GM12865 (cell line): ENCODE results near the gene MAGI2.

Source experiments
- DNase-seq: peaks from one replicate; pipeline ENCODE4 v3.0.0; 2010; ENCODE audit warnings: low read depth
- H3K4me3 ChIP-seq: 2 replicates; pipeline ENCODE4 v1.5.1; 2011; ENCODE audit warnings: mild to moderate bottlenecking, low read depth, low read length, control low read depth
- TF ChIP-seq, protein P1 (sequence below): IDR thresholded peaks from 2 replicates; pipeline ENCODE4 v1.5.1; 2011; ENCODE audit warnings: low read length, control low read depth, low read depth, inconsistent platforms; ENCODE audit not compliant: insufficient read depth; ENCODE audit errors: missing control alignments

The MAGI2 gene

DNA sequence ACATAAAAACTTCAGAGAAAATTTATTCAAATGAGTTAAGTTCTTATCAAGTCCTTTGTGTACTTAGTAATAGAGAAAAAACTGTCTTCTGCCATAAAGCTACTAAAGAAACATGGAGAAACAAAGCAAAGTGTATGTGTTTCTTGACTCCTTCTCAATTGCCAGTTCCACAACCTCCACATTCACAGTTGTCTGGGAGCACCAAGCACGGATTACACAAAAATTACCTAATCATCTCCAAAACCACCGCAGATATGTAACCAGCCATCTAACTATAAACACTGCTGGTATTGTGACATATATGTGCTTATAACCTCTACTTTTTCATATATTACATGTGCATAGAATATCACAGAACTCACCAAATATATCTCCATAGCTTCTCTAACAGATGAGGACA lies 23.1 kb downstream of the MAGI2 start:
- H3K4me3 ChIP-seq: no peak overlapping the region
- DNase-seq: no peak
- TF ChIP-seq, protein P1, sequence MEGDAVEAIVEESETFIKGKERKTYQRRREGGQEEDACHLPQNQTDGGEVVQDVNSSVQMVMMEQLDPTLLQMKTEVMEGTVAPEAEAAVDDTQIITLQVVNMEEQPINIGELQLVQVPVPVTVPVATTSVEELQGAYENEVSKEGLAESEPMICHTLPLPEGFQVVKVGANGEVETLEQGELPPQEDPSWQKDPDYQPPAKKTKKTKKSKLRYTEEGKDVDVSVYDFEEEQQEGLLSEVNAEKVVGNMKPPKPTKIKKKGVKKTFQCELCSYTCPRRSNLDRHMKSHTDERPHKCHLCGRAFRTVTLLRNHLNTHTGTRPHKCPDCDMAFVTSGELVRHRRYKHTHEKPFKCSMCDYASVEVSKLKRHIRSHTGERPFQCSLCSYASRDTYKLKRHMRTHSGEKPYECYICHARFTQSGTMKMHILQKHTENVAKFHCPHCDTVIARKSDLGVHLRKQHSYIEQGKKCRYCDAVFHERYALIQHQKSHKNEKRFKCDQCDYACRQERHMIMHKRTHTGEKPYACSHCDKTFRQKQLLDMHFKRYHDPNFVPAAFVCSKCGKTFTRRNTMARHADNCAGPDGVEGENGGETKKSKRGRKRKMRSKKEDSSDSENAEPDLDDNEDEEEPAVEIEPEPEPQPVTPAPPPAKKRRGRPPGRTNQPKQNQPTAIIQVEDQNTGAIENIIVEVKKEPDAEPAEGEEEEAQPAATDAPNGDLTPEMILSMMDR: no peak

DNA sequence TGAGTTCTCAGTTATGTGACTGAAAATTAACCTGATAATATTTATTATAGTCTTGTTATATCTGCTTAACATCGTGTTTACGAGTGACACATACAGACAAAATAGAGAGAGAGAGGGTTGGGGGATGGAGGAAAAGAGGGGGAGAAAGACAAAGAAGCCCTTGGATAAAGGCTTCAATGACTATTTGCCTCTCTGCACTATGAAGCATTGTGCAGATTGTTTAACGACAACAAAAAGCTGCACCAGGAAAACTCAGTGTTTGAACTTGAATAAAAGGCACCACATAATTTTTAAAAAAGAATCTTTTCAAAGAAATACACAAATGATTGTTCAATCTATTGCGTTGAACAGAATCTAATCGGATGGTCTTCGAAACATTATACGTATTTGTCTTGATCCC lies 27.8 kb downstream of the MAGI2 start:
- TF ChIP-seq, protein P1: no peak
- H3K4me3 ChIP-seq: no peak overlapping the region
- DNase-seq: no peak

DNA sequence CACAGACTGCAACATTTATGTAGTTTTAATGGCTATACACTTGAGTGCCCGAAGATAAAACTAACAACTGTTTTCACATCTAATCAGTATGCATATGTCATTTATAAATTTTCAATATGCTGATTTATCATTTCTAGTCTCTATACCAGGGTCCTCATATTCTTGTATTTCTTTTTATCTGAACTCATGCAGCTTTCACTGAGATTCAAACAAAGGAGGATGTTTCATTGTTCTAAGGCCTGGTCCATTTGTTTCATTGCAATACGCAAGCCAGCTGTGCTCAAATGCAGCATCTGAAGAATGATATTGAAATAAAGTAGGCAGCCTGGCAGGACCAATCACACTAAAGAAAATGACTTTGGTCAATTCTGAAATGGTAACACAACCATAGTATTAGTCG lies 31.7 kb downstream of the MAGI2 start:
- no peak overlapping the region for H3K4me3 ChIP-seq
- TF ChIP-seq, protein P1: no peak
- no peak for DNase-seq

DNA sequence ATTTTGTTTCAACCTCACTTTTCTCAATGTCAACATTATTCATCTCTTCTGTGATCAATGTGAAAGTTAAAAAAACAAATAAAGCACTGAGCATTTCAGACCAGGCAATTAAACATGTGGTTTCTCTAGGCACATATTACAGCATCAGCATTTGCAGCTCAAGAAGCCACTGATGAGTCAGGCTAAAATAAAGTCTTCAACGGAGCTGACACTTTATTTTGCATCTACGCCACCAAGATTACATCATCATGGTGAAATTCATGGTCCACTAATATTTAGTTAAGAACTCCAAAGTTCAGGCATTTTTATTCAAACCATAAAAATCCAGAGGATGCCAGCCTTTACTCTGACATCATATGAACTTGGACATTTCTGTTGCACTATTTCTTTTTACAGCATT lies 33.0 kb downstream of the MAGI2 start:
- no peak for DNase-seq
- TF ChIP-seq, protein P1: no peak
- H3K4me3 ChIP-seq: no peak overlapping the region

DNA sequence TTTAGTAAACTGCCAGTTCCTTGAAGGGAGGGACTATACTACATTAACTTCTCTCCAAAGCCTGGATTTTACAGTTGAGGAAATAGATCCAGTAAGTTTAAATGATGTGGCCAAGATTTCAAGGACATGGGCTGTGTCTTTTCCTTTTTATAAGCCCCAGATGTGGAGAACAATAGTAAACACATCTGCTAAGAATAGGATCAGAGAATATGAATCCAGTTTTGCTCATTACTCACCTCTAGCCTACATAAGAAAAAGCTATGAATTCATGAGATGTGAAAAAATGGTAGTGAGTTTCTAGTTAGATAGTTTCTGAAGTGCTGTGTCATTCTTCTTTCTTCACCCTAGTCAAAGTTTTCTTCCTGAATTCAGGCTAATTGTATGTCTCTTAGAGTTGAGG lies 38.6 kb downstream of the MAGI2 start:
- no peak for DNase-seq
- TF ChIP-seq, protein P1: no peak
- no peak overlapping the region for H3K4me3 ChIP-seq

DNA sequence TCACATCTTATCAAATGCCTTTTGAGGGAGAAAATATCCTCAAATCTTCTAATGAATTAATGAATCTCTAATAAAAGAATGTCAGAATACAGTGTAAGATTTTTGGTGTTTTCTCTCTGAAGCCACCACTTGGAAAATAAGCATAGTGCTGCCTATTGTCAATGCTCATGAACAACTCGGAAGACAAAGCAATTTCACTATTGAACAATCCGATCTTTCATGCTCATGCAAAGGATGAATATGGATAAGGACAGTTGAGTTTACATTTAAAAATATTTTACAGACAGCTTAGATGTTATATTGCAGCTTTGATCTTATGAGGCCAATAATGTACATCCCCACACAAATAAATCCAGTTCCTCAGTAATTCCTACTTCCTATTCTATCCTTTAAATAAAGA lies 40.6 kb downstream of the MAGI2 start:
- TF ChIP-seq, protein P1: no peak
- DNase-seq: no peak
- no peak overlapping the region for H3K4me3 ChIP-seq

DNA sequence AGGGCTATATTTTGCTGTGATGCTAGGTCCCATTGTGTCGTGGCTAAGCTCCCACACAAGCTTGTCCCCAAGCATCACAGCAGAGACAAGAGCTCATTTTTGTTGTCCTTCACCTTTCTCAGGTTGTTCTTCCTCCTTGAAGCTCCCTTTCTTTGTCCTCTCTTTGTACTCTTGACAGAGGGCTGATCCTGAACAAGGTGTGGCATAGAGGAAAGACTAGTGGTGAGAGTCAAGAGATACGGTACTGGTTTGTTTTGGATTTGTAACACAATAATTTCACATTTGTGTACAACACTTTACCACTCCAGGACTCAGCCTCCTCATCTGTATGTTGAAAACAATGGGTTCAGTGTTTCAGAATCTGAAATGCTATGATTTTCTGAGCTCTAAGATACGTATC lies 41.0 kb downstream of the MAGI2 start:
- TF ChIP-seq, protein P1: no peak
- DNase-seq: no peak

More for the DNA sequence above, 41.0 kb downstream of the MAGI2 start:
- H3K4me3 ChIP-seq: no peak overlapping the region
